SK-N-SH treated with all-trans-retinoic acid at 6 μM for 48 hours (cell line): ENCODE measurements around the gene ADGRF4.

ENCODE experiments used
- ATAC-seq: fragments of 200-7000 bp; cut with Tn5 transposase; 3 replicates; pipeline ENCODE4 v1.9.1; 2020; ENCODE audit warnings: mild to moderate bottlenecking, moderate library complexity
- ARNTL ChIP-seq: fragments of 450-650 bp; formaldehyde crosslinking; IDR thresholded peaks from 2 replicates; pipeline ENCODE4 v1.5.0; 2020; ENCODE audit warnings: low read depth, mild to moderate bottlenecking, moderate library complexity, borderline replicate concordance
- BACH2 ChIP-seq: fragments of 250-450 bp; sonication (Bioruptor Pico); IDR thresholded peaks from 2 replicates; pipeline ENCODE4 v1.9.0; 2021; ENCODE audit warnings: mild to moderate bottlenecking, borderline replicate concordance
- CSDC2 ChIP-seq: fragments of 250-450 bp; sonication (Bioruptor Pico); IDR thresholded peaks from 2 replicates; pipeline ENCODE4 v1.5.0; 2020; ENCODE audit warnings: mild to moderate bottlenecking, moderate library complexity
- ESRRG ChIP-seq: fragments of 250-450 bp; sonication (Bioruptor Pico); IDR thresholded peaks from 2 replicates; pipeline ENCODE4 v1.6.1; 2021; ENCODE audit warnings: mild to moderate bottlenecking
- GLIS3 ChIP-seq: fragments of 250-450 bp; sonication (Bioruptor Pico); IDR thresholded peaks from 2 replicates; pipeline ENCODE4 v1.5.0; 2020; ENCODE audit warnings: mild to moderate bottlenecking, moderate library complexity
- ISL1 ChIP-seq: fragments of 250-450 bp; sonication (Bioruptor Pico); IDR thresholded peaks from 2 replicates; pipeline ENCODE4 v2.1.2; 2022; ENCODE audit warnings: mild to moderate bottlenecking, moderate library complexity
- PPARA ChIP-seq: fragments of 250-450 bp; sonication (Bioruptor Pico); IDR thresholded peaks from 2 replicates; pipeline ENCODE4 v1.5.0; 2020; ENCODE audit warnings: mild to moderate bottlenecking, borderline replicate concordance
- RARB ChIP-seq: fragments of 250-450 bp; sonication (Bioruptor Pico); IDR thresholded peaks from 2 replicates; pipeline ENCODE4 v1.8.0; 2021; ENCODE audit warnings: mild to moderate bottlenecking, moderate library complexity
- SNAI2 ChIP-seq: fragments of 250-450 bp; sonication (Bioruptor Pico); IDR thresholded peaks from 2 replicates; pipeline ENCODE4 v1.5.0; 2020; ENCODE audit warnings: mild to moderate bottlenecking, moderate library complexity
- TCF4 ChIP-seq: fragments of 250-450 bp; sonication (Bioruptor Pico); IDR thresholded peaks from 2 replicates; pipeline ENCODE4 v1.8.0; 2021; ENCODE audit warnings: mild to moderate bottlenecking, moderate library complexity, borderline replicate concordance
- TOX ChIP-seq: fragments of 250-450 bp; sonication (Bioruptor Pico); IDR thresholded peaks from 2 replicates; pipeline ENCODE4 v1.8.0; 2021; ENCODE audit warnings: mild to moderate bottlenecking, moderate library complexity, borderline replicate concordance
- ZC3H10 ChIP-seq: fragments of 250-450 bp; sonication (Bioruptor Pico); IDR thresholded peaks from 2 replicates; pipeline ENCODE4 v1.5.1; 2021; ENCODE audit warnings: mild to moderate bottlenecking, moderate library complexity
- ZFP3 ChIP-seq: fragments of 250-450 bp; sonication (Bioruptor Pico); IDR thresholded peaks from 2 replicates; pipeline ENCODE4 v1.5.0; 2020; ENCODE audit warnings: mild to moderate bottlenecking, moderate library complexity
- ZFP30 ChIP-seq: fragments of 450-650 bp; formaldehyde crosslinking; IDR thresholded peaks from 2 replicates; pipeline ENCODE4 v1.5.0; 2022; ENCODE audit warnings: mild to moderate bottlenecking, moderate library complexity
- ZNF565 ChIP-seq: fragments of 450-650 bp; formaldehyde crosslinking; conservative IDR thresholded peaks from 2 replicates; pipeline ENCODE4 v1.5.0; 2020; ENCODE audit warnings: low read depth, mild to moderate bottlenecking, moderate library complexity
- ZNF70 ChIP-seq: fragments of 450-650 bp; formaldehyde crosslinking; IDR thresholded peaks from 2 replicates; pipeline ENCODE4 v1.5.0; 2020; ENCODE audit warnings: mild to moderate bottlenecking, moderate library complexity
- ZNF8 ChIP-seq: fragments of 450-650 bp; formaldehyde crosslinking; IDR thresholded peaks from 2 replicates; pipeline ENCODE4 v1.5.0; 2020; ENCODE audit warnings: mild to moderate bottlenecking, moderate library complexity
- TF ChIP-seq, protein P1 (sequence below): fragments of 250-450 bp; sonication (Bioruptor Pico); IDR thresholded peaks from 2 replicates; pipeline ENCODE4 v1.5.1; 2020; ENCODE audit warnings: low read depth, mild to moderate bottlenecking, moderate library complexity
- TF ChIP-seq, protein P2 (sequence below): fragments of 250-450 bp; sonication (Bioruptor Pico); IDR thresholded peaks from 2 replicates; pipeline ENCODE4 v1.5.0; 2020; ENCODE audit warnings: mild to moderate bottlenecking, moderate library complexity
- TF ChIP-seq, protein P3 (sequence below): fragments of 250-450 bp; sonication (Bioruptor Pico); IDR thresholded peaks from 2 replicates; pipeline ENCODE4 v1.8.0; 2020; ENCODE audit warnings: mild to moderate bottlenecking, moderate library complexity, borderline replicate concordance
- TF ChIP-seq, protein P4 (sequence below): fragments of 250-450 bp; sonication (Bioruptor Pico); IDR thresholded peaks from 2 replicates; pipeline ENCODE4 v1.8.0; 2021; ENCODE audit warnings: low read depth, mild to moderate bottlenecking, moderate library complexity, borderline replicate concordance
- TF ChIP-seq, protein P5 (sequence below): fragments of 250-450 bp; sonication (Bioruptor Pico); IDR thresholded peaks from 2 replicates; pipeline ENCODE4 v1.5.1; 2021; ENCODE audit warnings: mild to moderate bottlenecking, moderate library complexity

Gene ADGRF4

DNA sequence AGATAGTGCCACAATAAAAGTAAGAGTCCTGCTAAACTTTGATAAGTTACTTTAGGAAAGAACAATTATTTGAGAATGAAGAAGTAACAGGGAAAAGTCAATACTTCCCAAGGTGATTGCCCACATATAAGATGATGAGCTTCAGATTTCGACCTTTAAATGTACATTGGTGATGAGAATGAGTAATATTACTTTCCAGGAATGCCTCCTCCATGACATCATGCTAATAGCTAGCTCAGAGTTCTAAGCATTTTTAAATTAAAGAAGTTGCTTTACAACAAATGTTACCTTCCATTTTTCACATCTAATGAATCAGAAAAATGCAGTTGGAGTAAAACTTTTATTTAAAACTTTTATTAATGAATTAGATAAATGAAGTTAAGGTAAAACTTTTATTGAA lies 61.0 kb downstream of the ADGRF4 start:
- no peak for ATAC-seq
- TF ChIP-seq TOX (CRISPR knock-in tag) (no peak), ZNF70 (CRISPR knock-in tag) (no peak), TCF4 (CRISPR knock-in tag) (no peak), ISL1 (no peak), ZNF565 (CRISPR knock-in tag) (no peak), ZFP3 (no peak), PPARA (no peak), ZNF8 (CRISPR knock-in tag) (no peak), RARB (CRISPR knock-in tag) (no peak), ARNTL (CRISPR knock-in tag) (no peak), CSDC2 (CRISPR knock-in tag) (no peak), BACH2 (CRISPR knock-in tag) (no peak), ZC3H10 (CRISPR knock-in tag) (no peak), ZFP30 (CRISPR knock-in tag) (no peak)
- TF ChIP-seq, protein P1, sequence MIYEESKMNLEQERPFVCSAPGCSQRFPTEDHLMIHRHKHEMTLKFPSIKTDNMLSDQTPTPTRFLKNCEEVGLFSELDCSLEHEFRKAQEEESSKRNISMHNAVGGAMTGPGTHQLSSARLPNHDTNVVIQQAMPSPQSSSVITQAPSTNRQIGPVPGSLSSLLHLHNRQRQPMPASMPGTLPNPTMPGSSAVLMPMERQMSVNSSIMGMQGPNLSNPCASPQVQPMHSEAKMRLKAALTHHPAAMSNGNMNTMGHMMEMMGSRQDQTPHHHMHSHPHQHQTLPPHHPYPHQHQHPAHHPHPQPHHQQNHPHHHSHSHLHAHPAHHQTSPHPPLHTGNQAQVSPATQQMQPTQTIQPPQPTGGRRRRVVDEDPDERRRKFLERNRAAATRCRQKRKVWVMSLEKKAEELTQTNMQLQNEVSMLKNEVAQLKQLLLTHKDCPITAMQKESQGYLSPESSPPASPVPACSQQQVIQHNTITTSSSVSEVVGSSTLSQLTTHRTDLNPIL (CRISPR knock-in tag): no peak
- TF ChIP-seq, protein P2, sequence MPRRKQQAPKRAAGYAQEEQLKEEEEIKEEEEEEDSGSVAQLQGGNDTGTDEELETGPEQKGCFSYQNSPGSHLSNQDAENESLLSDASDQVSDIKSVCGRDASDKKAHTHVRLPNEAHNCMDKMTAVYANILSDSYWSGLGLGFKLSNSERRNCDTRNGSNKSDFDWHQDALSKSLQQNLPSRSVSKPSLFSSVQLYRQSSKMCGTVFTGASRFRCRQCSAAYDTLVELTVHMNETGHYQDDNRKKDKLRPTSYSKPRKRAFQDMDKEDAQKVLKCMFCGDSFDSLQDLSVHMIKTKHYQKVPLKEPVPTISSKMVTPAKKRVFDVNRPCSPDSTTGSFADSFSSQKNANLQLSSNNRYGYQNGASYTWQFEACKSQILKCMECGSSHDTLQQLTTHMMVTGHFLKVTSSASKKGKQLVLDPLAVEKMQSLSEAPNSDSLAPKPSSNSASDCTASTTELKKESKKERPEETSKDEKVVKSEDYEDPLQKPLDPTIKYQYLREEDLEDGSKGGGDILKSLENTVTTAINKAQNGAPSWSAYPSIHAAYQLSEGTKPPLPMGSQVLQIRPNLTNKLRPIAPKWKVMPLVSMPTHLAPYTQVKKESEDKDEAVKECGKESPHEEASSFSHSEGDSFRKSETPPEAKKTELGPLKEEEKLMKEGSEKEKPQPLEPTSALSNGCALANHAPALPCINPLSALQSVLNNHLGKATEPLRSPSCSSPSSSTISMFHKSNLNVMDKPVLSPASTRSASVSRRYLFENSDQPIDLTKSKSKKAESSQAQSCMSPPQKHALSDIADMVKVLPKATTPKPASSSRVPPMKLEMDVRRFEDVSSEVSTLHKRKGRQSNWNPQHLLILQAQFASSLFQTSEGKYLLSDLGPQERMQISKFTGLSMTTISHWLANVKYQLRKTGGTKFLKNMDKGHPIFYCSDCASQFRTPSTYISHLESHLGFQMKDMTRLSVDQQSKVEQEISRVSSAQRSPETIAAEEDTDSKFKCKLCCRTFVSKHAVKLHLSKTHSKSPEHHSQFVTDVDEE (CRISPR knock-in tag): no peak
- TF ChIP-seq, protein P3, sequence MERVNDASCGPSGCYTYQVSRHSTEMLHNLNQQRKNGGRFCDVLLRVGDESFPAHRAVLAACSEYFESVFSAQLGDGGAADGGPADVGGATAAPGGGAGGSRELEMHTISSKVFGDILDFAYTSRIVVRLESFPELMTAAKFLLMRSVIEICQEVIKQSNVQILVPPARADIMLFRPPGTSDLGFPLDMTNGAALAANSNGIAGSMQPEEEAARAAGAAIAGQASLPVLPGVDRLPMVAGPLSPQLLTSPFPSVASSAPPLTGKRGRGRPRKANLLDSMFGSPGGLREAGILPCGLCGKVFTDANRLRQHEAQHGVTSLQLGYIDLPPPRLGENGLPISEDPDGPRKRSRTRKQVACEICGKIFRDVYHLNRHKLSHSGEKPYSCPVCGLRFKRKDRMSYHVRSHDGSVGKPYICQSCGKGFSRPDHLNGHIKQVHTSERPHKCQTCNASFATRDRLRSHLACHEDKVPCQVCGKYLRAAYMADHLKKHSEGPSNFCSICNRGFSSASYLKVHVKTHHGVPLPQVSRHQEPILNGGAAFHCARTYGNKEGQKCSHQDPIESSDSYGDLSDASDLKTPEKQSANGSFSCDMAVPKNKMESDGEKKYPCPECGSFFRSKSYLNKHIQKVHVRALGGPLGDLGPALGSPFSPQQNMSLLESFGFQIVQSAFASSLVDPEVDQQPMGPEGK (CRISPR knock-in tag): no peak
- TF ChIP-seq, protein P4, sequence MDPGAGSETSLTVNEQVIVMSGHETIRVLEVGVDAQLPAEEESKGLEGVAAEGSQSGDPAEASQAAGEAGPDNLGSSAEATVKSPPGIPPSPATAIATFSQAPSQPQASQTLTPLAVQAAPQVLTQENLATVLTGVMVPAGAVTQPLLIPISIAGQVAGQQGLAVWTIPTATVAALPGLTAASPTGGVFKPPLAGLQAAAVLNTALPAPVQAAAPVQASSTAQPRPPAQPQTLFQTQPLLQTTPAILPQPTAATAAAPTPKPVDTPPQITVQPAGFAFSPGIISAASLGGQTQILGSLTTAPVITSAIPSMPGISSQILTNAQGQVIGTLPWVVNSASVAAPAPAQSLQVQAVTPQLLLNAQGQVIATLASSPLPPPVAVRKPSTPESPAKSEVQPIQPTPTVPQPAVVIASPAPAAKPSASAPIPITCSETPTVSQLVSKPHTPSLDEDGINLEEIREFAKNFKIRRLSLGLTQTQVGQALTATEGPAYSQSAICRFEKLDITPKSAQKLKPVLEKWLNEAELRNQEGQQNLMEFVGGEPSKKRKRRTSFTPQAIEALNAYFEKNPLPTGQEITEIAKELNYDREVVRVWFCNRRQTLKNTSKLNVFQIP (CRISPR knock-in tag): no peak

DNA sequence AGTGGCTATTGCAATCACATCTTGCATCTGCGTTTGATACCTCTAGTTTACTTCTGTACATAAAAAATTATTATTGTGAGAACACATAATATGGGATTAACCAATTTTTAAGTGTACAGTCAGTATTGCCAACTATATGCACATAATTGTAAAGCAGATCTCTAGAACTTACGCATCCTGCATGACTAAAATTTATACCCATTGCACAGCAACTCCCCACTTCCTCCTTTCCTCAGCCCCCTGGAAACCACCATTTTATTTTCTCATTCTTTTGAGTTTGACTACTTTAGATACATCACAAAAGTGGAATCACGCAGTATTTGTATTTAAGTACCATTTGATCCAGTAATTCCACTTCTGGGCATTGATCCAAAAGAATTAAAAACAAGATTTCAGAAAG lies 64.1 kb downstream of the ADGRF4 start:
- TF ChIP-seq ESRRG (CRISPR knock-in tag) (no peak), RARB (CRISPR knock-in tag) (no peak), ISL1 (no peak), ZNF70 (CRISPR knock-in tag) (no peak), SNAI2 (CRISPR knock-in tag) (no peak), ZFP30 (CRISPR knock-in tag) (no peak), TCF4 (CRISPR knock-in tag) (no peak), GLIS3 (no peak), ZC3H10 (CRISPR knock-in tag) (no peak), ARNTL (CRISPR knock-in tag) (no peak), ZFP3 (no peak)
- TF ChIP-seq, protein P1 (CRISPR knock-in tag): no peak
- TF ChIP-seq, protein P5, sequence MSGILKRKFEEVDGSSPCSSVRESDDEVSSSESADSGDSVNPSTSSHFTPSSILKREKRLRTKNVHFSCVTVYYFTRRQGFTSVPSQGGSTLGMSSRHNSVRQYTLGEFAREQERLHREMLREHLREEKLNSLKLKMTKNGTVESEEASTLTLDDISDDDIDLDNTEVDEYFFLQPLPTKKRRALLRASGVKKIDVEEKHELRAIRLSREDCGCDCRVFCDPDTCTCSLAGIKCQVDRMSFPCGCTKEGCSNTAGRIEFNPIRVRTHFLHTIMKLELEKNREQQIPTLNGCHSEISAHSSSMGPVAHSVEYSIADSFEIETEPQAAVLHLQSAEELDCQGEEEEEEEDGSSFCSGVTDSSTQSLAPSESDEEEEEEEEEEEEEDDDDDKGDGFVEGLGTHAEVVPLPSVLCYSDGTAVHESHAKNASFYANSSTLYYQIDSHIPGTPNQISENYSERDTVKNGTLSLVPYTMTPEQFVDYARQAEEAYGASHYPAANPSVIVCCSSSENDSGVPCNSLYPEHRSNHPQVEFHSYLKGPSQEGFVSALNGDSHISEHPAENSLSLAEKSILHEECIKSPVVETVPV: no peak
- no peak for ATAC-seq
